Measurements from ENCODE around the gene EYS. TPM values are rescaled to one million over a fixed set of nuclear protein-coding genes. Genes with fewer than 3 reads are reported as not detected.

The EYS gene
- total RNA-seq, 1 experiment from 2014 or later: not detected

DNA sequence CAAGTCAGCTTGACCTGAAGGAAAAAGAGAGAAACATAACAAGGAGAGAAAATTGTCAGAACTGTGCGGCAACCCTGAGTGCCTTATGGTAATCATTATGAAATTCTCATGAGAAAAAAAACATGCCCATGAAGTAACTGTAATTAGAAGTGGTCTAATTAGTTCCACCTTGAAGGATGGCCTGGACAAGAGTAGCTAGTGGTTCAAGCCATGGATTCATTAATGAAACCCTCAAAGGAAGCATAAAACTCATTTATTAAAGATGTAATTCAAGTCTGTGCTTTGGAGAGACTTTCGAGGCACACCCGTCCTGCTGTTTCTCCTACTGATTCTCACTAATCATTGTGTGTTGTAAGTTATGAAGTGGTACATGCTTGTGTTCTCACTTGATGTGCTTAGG lies 1911.2 kb downstream of the EYS start:
- peaks cover 6% of the 10 kb centered on the region for H3K27me3 Mint-ChIP-seq (ENCODE audit: insufficient read depth, unreplicated experiment)
- BruUV-seq (replicated peaks): no TSS peak
- intact Hi-C loops (cut with micrococcal nuclease; ENCODE audit: unreplicated experiment): no loop called here
- no peaks in the 10 kb centered on the region for H3K36me3 Mint-ChIP-seq (ENCODE audit: insufficient read depth, unreplicated experiment)
- no peak for TF ChIP-seq CTCF (IDR thresholded peaks at IDR 0.05; ENCODE audit: insufficient read depth in 1 of 2, low read depth in 1 of 2, low read length in 1 of 2, severe bottlenecking in 1 of 2, unreplicated experiment in 1 of 2)
- no peak for DNase-seq
- no peaks in the 10 kb centered on the region for H3K9me3 ChIP-seq
- H3K27ac Mint-ChIP-seq (ENCODE audit: unreplicated experiment): no peak overlapping the region
- no peaks in the 10 kb centered on the region for H3K4me1 Mint-ChIP-seq (ENCODE audit: low read depth, unreplicated experiment)
- H3K4me3 ChIP-seq (ENCODE audit: low read depth, low read length): no peak overlapping the region
- POLR2A ChIA-PET: no interaction called here
- H3K4me3 Mint-ChIP-seq (ENCODE audit: unreplicated experiment): no peak overlapping the region
- H3K9me3 Mint-ChIP-seq (ENCODE audit: unreplicated experiment): no peaks in the 10 kb centered on the region
- no peaks in the 10 kb centered on the region for H3K36me3 ChIP-seq (ENCODE audit: control insufficient read depth, insufficient read depth, low read length)
- H3K27me3 ChIP-seq (replicated peaks; ENCODE audit: control insufficient read depth, insufficient read depth, low read length): no peaks in the 10 kb centered on the region
- no peaks in the 10 kb centered on the region for H3K4me1 ChIP-seq
- CTCF ChIA-PET: no interaction called here

DNA sequence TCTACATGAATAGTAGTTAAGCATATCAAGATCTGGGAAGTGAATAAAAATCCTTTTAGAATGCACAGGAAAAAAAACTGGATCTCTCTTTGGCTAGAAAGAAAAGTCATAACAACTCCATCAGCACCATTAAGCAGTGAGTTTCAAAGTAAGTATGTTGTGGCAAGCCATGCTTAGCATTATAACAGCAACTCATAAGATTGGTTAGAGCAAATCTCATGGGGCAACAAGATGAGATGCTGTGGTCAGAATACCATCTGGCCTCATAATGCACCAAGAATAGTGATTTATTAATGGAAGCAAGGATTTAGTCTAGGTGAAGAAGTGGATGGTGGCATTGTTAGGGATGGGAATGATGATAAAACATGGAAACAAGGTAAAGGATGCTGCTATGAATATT lies 1912.0 kb downstream of the EYS start:
- TF ChIP-seq CTCF (IDR thresholded peaks at IDR 0.05; ENCODE audit: insufficient read depth in 1 of 2, low read depth in 1 of 2, low read length in 1 of 2, severe bottlenecking in 1 of 2, unreplicated experiment in 1 of 2): no peak
- Histone ChIP-seq H3K9me3 (no peaks in the 10 kb centered on the region), H3K36me3 (ENCODE audit: control insufficient read depth, insufficient read depth, low read length) (no peaks in the 10 kb centered on the region), H3K4me1 (no peaks in the 10 kb centered on the region), H3K27me3 (replicated peaks; ENCODE audit: control insufficient read depth, insufficient read depth, low read length) (no peaks in the 10 kb centered on the region), H3K4me3 (ENCODE audit: low read depth, low read length) (no peak overlapping the region)
- Mint-ChIP-seq H3K4me1 (ENCODE audit: low read depth, unreplicated experiment) (no peaks in the 10 kb centered on the region), H3K27ac (ENCODE audit: unreplicated experiment) (no peak overlapping the region), H3K4me3 (ENCODE audit: unreplicated experiment) (no peak overlapping the region), H3K27me3 (ENCODE audit: insufficient read depth, unreplicated experiment) (peaks cover 6% of the 10 kb centered on the region), H3K36me3 (ENCODE audit: insufficient read depth, unreplicated experiment) (no peaks in the 10 kb centered on the region), H3K9me3 (ENCODE audit: unreplicated experiment) (no peaks in the 10 kb centered on the region)
- intact Hi-C loops (cut with micrococcal nuclease; ENCODE audit: unreplicated experiment): no loop called here
- CTCF ChIA-PET: no interaction called here
- DNase-seq: no peak
- POLR2A ChIA-PET: no interaction called here
- no TSS peak for BruUV-seq (replicated peaks)

DNA sequence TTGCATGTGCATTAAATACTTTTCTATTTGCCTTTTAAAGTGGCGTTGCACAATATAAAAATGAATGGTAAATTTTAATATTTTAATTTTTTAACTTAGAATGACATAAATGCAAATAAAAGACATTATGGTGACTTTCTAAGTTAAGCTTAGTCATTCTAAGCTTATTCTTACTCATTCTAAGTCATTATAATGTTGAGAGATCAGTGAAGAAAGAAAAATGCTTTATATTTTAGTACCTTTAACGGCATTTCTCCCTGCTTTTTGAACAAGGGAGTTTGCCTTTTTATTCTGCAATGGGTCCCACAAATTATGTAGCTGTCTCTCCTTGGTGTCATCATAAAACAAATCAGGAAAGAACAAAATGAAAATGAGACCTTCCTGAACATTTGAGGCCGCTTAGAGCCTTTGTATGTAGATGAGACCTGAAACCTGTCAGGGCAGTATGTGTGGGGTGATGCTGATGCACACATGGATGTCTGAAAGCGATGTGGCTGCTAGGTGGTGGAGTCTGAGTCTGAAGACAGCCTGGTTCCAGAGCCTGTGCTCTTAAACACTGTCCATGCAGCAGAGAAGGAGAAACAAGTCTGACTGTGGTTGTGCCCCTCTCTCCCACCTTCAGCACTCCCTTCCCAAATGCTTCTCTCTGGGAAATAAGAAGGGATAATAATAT lies 1913.4 kb downstream of the EYS start:
- no peak for TF ChIP-seq CTCF (IDR thresholded peaks at IDR 0.05; ENCODE audit: insufficient read depth in 1 of 2, low read depth in 1 of 2, low read length in 1 of 2, severe bottlenecking in 1 of 2, unreplicated experiment in 1 of 2)
- CTCF ChIA-PET: interaction anchor here (0.8 kb wide), 1 partner anchor 9 kb away, joined by 3 read pairs; no protein-coding TSS in a partner anchor

More for the DNA sequence above, 1913.4 kb downstream of the EYS start:
- POLR2A ChIA-PET: no interaction called here
- no peak overlapping the region for H3K4me3 ChIP-seq (ENCODE audit: low read depth, low read length)
- no peaks in the 10 kb centered on the region for H3K9me3 ChIP-seq
- no peaks in the 10 kb centered on the region for H3K36me3 ChIP-seq (ENCODE audit: control insufficient read depth, insufficient read depth, low read length)
- DNase-seq: no peak
- H3K27me3 ChIP-seq (replicated peaks; ENCODE audit: control insufficient read depth, insufficient read depth, low read length): no peaks in the 10 kb centered on the region
- intact Hi-C loops (cut with micrococcal nuclease; ENCODE audit: unreplicated experiment): no loop called here
- H3K36me3 Mint-ChIP-seq (ENCODE audit: insufficient read depth, unreplicated experiment): no peaks in the 10 kb centered on the region
- no peaks in the 10 kb centered on the region for H3K4me1 Mint-ChIP-seq (ENCODE audit: low read depth, unreplicated experiment)
- H3K27me3 Mint-ChIP-seq (ENCODE audit: insufficient read depth, unreplicated experiment): peaks cover 6% of the 10 kb centered on the region
- no peak overlapping the region for H3K27ac Mint-ChIP-seq (ENCODE audit: unreplicated experiment)
- no peak overlapping the region for H3K4me3 Mint-ChIP-seq (ENCODE audit: unreplicated experiment)
- no peaks in the 10 kb centered on the region for H3K4me1 ChIP-seq
- no peaks in the 10 kb centered on the region for H3K9me3 Mint-ChIP-seq (ENCODE audit: unreplicated experiment)
- BruUV-seq (replicated peaks): no TSS peak

Measured in Caco-2 (cell line).